ENCODE data around the gene CYP3A7.

The CYP3A7 gene

GRCh38 chr7:99764478-99764877 lies 29.5 kb upstream of the CYP3A7 start:
- Histone ChIP-seq H3K9me3 (ENCODE audit: insufficient read depth, low read depth, low read length) (no peaks in the 10 kb centered on the region), H3K9ac (ENCODE audit: low read length) (no peak overlapping the region), H3K4me2 (ENCODE audit: low read length) (no peak overlapping the region), H3K4me1 (ENCODE audit: control insufficient read depth in 1 of 2, insufficient read depth in 2 of 2, low read length in 2 of 2) (peaks cover 5% of the 10 kb centered on the region in 2 experiments), H4K8ac (ENCODE audit: low read depth, low read length) (no peak overlapping the region), H4K91ac (ENCODE audit: low read depth, low read length) (no peak overlapping the region), H3K79me1 (ENCODE audit: low read length) (no peaks in the 10 kb centered on the region), H2BK120ac (ENCODE audit: insufficient read depth, low read length, poor library complexity) (no peak overlapping the region), H2AK5ac (ENCODE audit: low read length) (no peak overlapping the region), H3K27ac (ENCODE audit: low read depth, low read length) (no peak overlapping the region), H3K4ac (ENCODE audit: low read depth, low read length) (no peak overlapping the region), H3K14ac (ENCODE audit: low read length) (no peak overlapping the region), H3K79me2 (ENCODE audit: control insufficient read depth, insufficient read depth, low read length, poor library complexity) (no peaks in the 10 kb centered on the region), H3K23ac (ENCODE audit: low read length) (no peak overlapping the region), H2BK5ac (ENCODE audit: low read depth, low read length, poor library complexity) (no peak overlapping the region), H2AFZ (ENCODE audit: insufficient read depth, low read length, poor library complexity) (no peak overlapping the region), H3K4me3 (ENCODE audit: low read depth, low read length) (no peak overlapping the region), H2BK12ac (ENCODE audit: low read length) (no peak overlapping the region), H3K36me3 (ENCODE audit: control insufficient read depth in 1 of 2, insufficient read depth in 2 of 2, low read length in 2 of 2) (no peaks in the 10 kb centered on the region), H3K27me3 (ENCODE audit: insufficient read depth, low read length) (no peaks in the 10 kb centered on the region), H4K12ac (ENCODE audit: low read depth, low read length) (no peak overlapping the region), H3K18ac (ENCODE audit: low read length) (no peak overlapping the region)
- WGBS (ENCODE audit: extremely low coverage, insufficient coverage, insufficient read length), result no CpG with 5 or more reads among the region's 3 CpGs
- no peak for DNase-seq

GRCh38 chr7:99762680-99763327 lies 27.8 kb upstream of the CYP3A7 start:
- H3K79me2 ChIP-seq (ENCODE audit: control insufficient read depth, insufficient read depth, low read length, poor library complexity), result no peaks in the 10 kb centered on the region
- H2AFZ ChIP-seq (ENCODE audit: insufficient read depth, low read length, poor library complexity), result no peak overlapping the region
- H3K4me2 ChIP-seq (ENCODE audit: low read length), result no peak overlapping the region
- no peak overlapping the region for H3K9ac ChIP-seq (ENCODE audit: low read length)
- no peak for DNase-seq
- H3K4me3 ChIP-seq (ENCODE audit: low read depth, low read length), result no peak overlapping the region
- WGBS (ENCODE audit: extremely low coverage, insufficient coverage, insufficient read length), result no CpG with 5 or more reads among the region's 7 CpGs
- no peak overlapping the region for H2BK12ac ChIP-seq (ENCODE audit: low read length)
- no peak overlapping the region for H4K8ac ChIP-seq (ENCODE audit: low read depth, low read length)
- H3K18ac ChIP-seq (ENCODE audit: low read length), result no peak overlapping the region
- H3K79me1 ChIP-seq (ENCODE audit: low read length), result no peaks in the 10 kb centered on the region
- no peak overlapping the region for H4K91ac ChIP-seq (ENCODE audit: low read depth, low read length)
- no peaks in the 10 kb centered on the region for H3K9me3 ChIP-seq (ENCODE audit: insufficient read depth, low read depth, low read length)
- H3K23ac ChIP-seq (ENCODE audit: low read length), result no peak overlapping the region
- no peak overlapping the region for H2BK5ac ChIP-seq (ENCODE audit: low read depth, low read length, poor library complexity)
- no peak overlapping the region for H2AK5ac ChIP-seq (ENCODE audit: low read length)
- H3K36me3 ChIP-seq (ENCODE audit: control insufficient read depth in 1 of 2, insufficient read depth in 2 of 2, low read length in 2 of 2), result no peaks in the 10 kb centered on the region
- H3K4ac ChIP-seq (ENCODE audit: low read depth, low read length), result no peak overlapping the region
- H3K27me3 ChIP-seq (ENCODE audit: insufficient read depth, low read length), result no peaks in the 10 kb centered on the region
- H3K4me1 ChIP-seq (ENCODE audit: control insufficient read depth in 1 of 2, insufficient read depth in 2 of 2, low read length in 2 of 2), result peaks cover 5% of the 10 kb centered on the region in 2 experiments
- H2BK120ac ChIP-seq (ENCODE audit: insufficient read depth, low read length, poor library complexity), result no peak overlapping the region
- H4K12ac ChIP-seq (ENCODE audit: low read depth, low read length), result no peak overlapping the region
- no peak overlapping the region for H3K14ac ChIP-seq (ENCODE audit: low read length)
- H3K27ac ChIP-seq (ENCODE audit: low read depth, low read length), result no peak overlapping the region

GRCh38 chr7:99755085-99755484 lies 20.1 kb upstream of the CYP3A7 start:
- no peak overlapping the region for H2BK5ac ChIP-seq (ENCODE audit: low read depth, low read length, poor library complexity)
- no peak overlapping the region for H3K4me2 ChIP-seq (ENCODE audit: low read length)
- H4K91ac ChIP-seq (ENCODE audit: low read depth, low read length), result no peak overlapping the region
- no peaks in the 10 kb centered on the region for H3K36me3 ChIP-seq (ENCODE audit: control insufficient read depth in 1 of 2, insufficient read depth in 2 of 2, low read length in 2 of 2)
- no peak overlapping the region for H3K27ac ChIP-seq (ENCODE audit: low read depth, low read length)
- no peak overlapping the region for H3K4me3 ChIP-seq (ENCODE audit: low read depth, low read length)
- H4K12ac ChIP-seq (ENCODE audit: low read depth, low read length), result no peak overlapping the region
- WGBS (ENCODE audit: extremely low coverage, insufficient coverage, insufficient read length), result no CpG with 5 or more reads among the region's 1 CpG
- H4K8ac ChIP-seq (ENCODE audit: low read depth, low read length), result no peak overlapping the region
- H2AK5ac ChIP-seq (ENCODE audit: low read length), result no peak overlapping the region
- H3K9ac ChIP-seq (ENCODE audit: low read length), result no peak overlapping the region
- H2BK120ac ChIP-seq (ENCODE audit: insufficient read depth, low read length, poor library complexity), result no peak overlapping the region
- H3K79me2 ChIP-seq (ENCODE audit: control insufficient read depth, insufficient read depth, low read length, poor library complexity), result no peaks in the 10 kb centered on the region
- no peak overlapping the region for H3K14ac ChIP-seq (ENCODE audit: low read length)
- no peaks in the 10 kb centered on the region for H3K9me3 ChIP-seq (ENCODE audit: insufficient read depth, low read depth, low read length)
- no peak overlapping the region for H3K18ac ChIP-seq (ENCODE audit: low read length)
- DNase-seq, result no peak
- no peaks in the 10 kb centered on the region for H3K79me1 ChIP-seq (ENCODE audit: low read length)
- no peak overlapping the region for H2AFZ ChIP-seq (ENCODE audit: insufficient read depth, low read length, poor library complexity)
- H3K27me3 ChIP-seq (ENCODE audit: insufficient read depth, low read length), result no peaks in the 10 kb centered on the region
- H2BK12ac ChIP-seq (ENCODE audit: low read length), result no peak overlapping the region
- H3K23ac ChIP-seq (ENCODE audit: low read length), result no peak overlapping the region
- peaks cover 0 to 2% of the 10 kb centered on the region in 2 experiments for H3K4me1 ChIP-seq (ENCODE audit: control insufficient read depth in 1 of 2, insufficient read depth in 2 of 2, low read length in 2 of 2)
- H3K4ac ChIP-seq (ENCODE audit: low read depth, low read length), result no peak overlapping the region

- Histone ChIP-seq H2BK12ac (ENCODE audit: low read length) (no peak overlapping the region), H3K18ac (ENCODE audit: low read length) (no peak overlapping the region), H3K27me3 (ENCODE audit: insufficient read depth, low read length) (no peaks in the 10 kb centered on the region), H3K9ac (ENCODE audit: low read length) (no peak overlapping the region), H3K4me1 (ENCODE audit: control insufficient read depth in 1 of 2, insufficient read depth in 2 of 2, low read length in 2 of 2) (peaks cover 0 to 2% of the 10 kb centered on the region in 2 experiments), H3K9me3 (ENCODE audit: insufficient read depth, low read depth, low read length) (no peaks in the 10 kb centered on the region), H4K12ac (ENCODE audit: low read depth, low read length) (no peak overlapping the region), H4K8ac (ENCODE audit: low read depth, low read length) (no peak overlapping the region), H3K79me2 (ENCODE audit: control insufficient read depth, insufficient read depth, low read length, poor library complexity) (no peaks in the 10 kb centered on the region), H3K4ac (ENCODE audit: low read depth, low read length) (no peak overlapping the region), H3K14ac (ENCODE audit: low read length) (no peak overlapping the region), H3K27ac (ENCODE audit: low read depth, low read length) (no peak overlapping the region), H2AK5ac (ENCODE audit: low read length) (no peak overlapping the region), H4K91ac (ENCODE audit: low read depth, low read length) (no peak overlapping the region), H2AFZ (ENCODE audit: insufficient read depth, low read length, poor library complexity) (no peak overlapping the region), H3K36me3 (ENCODE audit: control insufficient read depth in 1 of 2, insufficient read depth in 2 of 2, low read length in 2 of 2) (no peaks in the 10 kb centered on the region), H3K23ac (ENCODE audit: low read length) (no peak overlapping the region), H3K4me2 (ENCODE audit: low read length) (no peak overlapping the region), H3K79me1 (ENCODE audit: low read length) (no peaks in the 10 kb centered on the region), H2BK120ac (ENCODE audit: insufficient read depth, low read length, poor library complexity) (no peak overlapping the region), H2BK5ac (ENCODE audit: low read depth, low read length, poor library complexity) (no peak overlapping the region), H3K4me3 (ENCODE audit: low read depth, low read length) (no peak overlapping the region)
- no peak for DNase-seq
- WGBS (ENCODE audit: extremely low coverage, insufficient coverage, insufficient read length), result no CpG with 5 or more reads among the region's 3 CpGs
Measured at GRCh38 chr7:99752356-99752755, 17.4 kb upstream of the CYP3A7 start.

Measured in trophoblast cell (in vitro differentiated cells and primary cell).